Ovary (tissue), 3 donors: ENCODE data around the gene TSC22D2.
"Not testable (repeated sequence)": the region's sequence is repeated elsewhere in the genome, so short reads cannot be mapped to it uniquely, and the experiment has no call there.

Experiments used
- CTCF ChIP-seq, 3 donors: fragments of 450-650 bp in 2 of 3; fragments of 200-600 bp in 1 of 3; IDR thresholded peaks; one replicate each; pipeline versions ENCODE4 v1.5.1 to v1.8.0; 2016 to 2022; ENCODE audit warnings: antibody characterized with exemption in 3 of 3, mild to moderate bottlenecking in 1 of 3
- EP300 ChIP-seq: sonication (generic); formaldehyde crosslinking; IDR thresholded peaks from one replicate; pipeline ENCODE4 v1.6.1; 2017; ENCODE audit warnings: antibody characterized with exemption
- POLR2A ChIP-seq: fragments of 450-650 bp; IDR thresholded peaks from one replicate; pipeline ENCODE4 v1.6.1; 2017; ENCODE audit warnings: antibody characterized with exemption, mild to moderate bottlenecking, moderate library complexity
- donor health status: DM: no; HTN: no; CAD: no.

DNA sequence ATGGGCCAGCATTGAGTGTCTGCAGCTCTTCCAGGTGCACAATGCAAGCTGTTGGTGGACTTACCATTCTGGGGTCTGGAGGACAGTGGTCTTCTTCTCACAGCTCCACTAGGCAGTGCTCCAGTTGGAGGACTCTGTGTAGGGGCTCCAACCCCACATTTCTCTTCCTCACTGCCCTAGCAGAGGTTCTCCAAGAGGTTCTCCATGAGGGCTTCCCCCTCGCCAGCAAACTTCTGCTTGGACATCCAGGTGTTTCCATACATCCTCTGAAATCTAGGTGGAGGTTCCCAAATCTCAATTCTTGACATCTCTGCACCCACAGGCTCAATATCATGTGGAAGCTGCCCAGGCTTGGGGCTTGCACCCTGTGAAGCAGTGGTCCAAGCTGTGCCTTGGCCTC is 92.9 kb downstream of the TSC22D2 start:
- TF ChIP-seq CTCF (IDR thresholded peaks at IDR 0.05); EP300; POLR2A: not testable (repeated sequence)
